HG03565 (cell line): ENCODE results near the gene BOD1.

Experiments used
- ATAC-seq: cut with Tn5 transposase; IDR thresholded peaks from one replicate; pipeline ENCODE4 v1.9.1; 2021; ENCODE audit warnings: mild to moderate bottlenecking, moderate library complexity; ENCODE audit not compliant: unreplicated experiment

Gene BOD1

GRCh38 chr5:173581408-173582215, 34.8 kb downstream of the BOD1 start:
- ATAC-seq: no peak

- ATAC-seq: no peak
These were observed 37.4 kb downstream of the BOD1 start for GRCh38 chr5:173578947-173579615.

- no peak for ATAC-seq
These were observed 38.6 kb downstream of the BOD1 start for GRCh38 chr5:173577817-173578216.

GRCh38 chr5:173577166-173577565, 39.3 kb downstream of the BOD1 start:
- no peak for ATAC-seq

GRCh38 chr5:173575985-173576384, 40.5 kb downstream of the BOD1 start:
- ATAC-seq: no peak

- no peak for ATAC-seq
These were observed 41.5 kb downstream of the BOD1 start for GRCh38 chr5:173574983-173575382.

GRCh38 chr5:173573126-173573960, 43.1 kb downstream of the BOD1 start:
- no peak for ATAC-seq

GRCh38 chr5:173572431-173573125, 43.9 kb downstream of the BOD1 start:
- ATAC-seq: no peak

- no peak for ATAC-seq
These were observed 45.9 kb downstream of the BOD1 start for GRCh38 chr5:173570321-173571090.

GRCh38 chr5:173568703-173569102, 47.7 kb downstream of the BOD1 start:
- ATAC-seq: no peak

GRCh38 chr5:173568128-173568527, 48.3 kb downstream of the BOD1 start:
- no peak for ATAC-seq

GRCh38 chr5:173567548-173567947, 48.9 kb downstream of the BOD1 start:
- ATAC-seq: no peak

GRCh38 chr5:173565491-173566072, 50.9 kb downstream of the BOD1 start:
- ATAC-seq: no peak

- no peak for ATAC-seq
These were observed 52.3 kb downstream of the BOD1 start for GRCh38 chr5:173564106-173564505.

GRCh38 chr5:173563246-173563645, 53.2 kb downstream of the BOD1 start:
- no peak for ATAC-seq

GRCh38 chr5:173562451-173562850, 54.0 kb downstream of the BOD1 start:
- ATAC-seq: no peak
